GM18517 (cell line): Measurements from ENCODE around the gene BRCA1.
"Not testable (repeated sequence)": the region's sequence is repeated elsewhere in the genome, so short reads cannot be mapped to it uniquely, and the experiment has no call there.

Experiments
- ATAC-seq: cut with Tn5 transposase; IDR thresholded peaks from one replicate; pipeline ENCODE4 v1.9.1; 2021; ENCODE audit warnings: mild to moderate bottlenecking, moderate library complexity; ENCODE audit not compliant: unreplicated experiment

BRCA1 gene

DNA sequence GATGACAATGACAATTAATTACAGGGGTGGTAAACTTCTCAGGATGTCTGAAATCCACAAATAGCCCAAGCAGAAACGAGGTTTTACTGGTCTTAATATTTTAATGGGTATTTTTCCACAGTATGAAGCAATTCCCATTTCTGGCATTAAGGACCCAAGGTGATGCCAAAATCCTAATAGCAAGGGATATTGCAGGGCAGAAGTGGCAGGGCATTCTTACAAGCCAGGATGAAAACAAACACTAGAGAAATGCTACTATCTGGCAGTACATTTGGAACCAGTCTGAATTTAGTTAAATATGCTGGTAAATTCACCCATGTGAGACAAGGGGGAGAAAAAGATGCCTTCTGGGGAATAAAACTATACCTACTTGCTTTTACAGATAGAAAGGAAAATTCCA, 54.9 kb downstream of the BRCA1 start:
- no peak for ATAC-seq

DNA sequence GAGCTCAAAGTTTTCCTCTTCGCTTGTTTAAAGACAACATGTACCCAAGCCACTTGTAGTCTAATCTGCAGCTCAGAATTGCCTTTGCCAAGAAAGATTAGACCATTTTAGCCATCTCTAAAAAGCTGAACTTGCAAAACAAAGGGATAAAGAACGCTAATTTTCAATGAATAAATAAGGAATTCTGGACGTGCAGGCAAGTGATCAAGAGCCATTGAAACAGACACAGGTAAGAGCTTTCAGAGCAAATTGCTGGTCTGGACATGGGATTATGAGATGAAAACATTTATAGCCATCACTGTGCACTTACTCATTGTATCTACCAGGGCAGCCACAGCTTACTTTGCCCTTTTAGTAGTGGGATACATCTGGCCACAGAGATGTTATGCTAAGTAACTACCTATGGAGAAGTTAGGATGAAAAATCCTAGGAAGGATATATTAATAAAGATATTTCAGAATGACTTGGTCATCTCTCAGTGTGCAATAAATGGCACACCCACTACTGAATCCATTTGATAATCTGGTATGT, 55.7 kb downstream of the BRCA1 start:
- no peak for ATAC-seq

GRCh38 chr17:43068570-43069367, 56.4 kb downstream of the BRCA1 start:
- no peak for ATAC-seq

DNA sequence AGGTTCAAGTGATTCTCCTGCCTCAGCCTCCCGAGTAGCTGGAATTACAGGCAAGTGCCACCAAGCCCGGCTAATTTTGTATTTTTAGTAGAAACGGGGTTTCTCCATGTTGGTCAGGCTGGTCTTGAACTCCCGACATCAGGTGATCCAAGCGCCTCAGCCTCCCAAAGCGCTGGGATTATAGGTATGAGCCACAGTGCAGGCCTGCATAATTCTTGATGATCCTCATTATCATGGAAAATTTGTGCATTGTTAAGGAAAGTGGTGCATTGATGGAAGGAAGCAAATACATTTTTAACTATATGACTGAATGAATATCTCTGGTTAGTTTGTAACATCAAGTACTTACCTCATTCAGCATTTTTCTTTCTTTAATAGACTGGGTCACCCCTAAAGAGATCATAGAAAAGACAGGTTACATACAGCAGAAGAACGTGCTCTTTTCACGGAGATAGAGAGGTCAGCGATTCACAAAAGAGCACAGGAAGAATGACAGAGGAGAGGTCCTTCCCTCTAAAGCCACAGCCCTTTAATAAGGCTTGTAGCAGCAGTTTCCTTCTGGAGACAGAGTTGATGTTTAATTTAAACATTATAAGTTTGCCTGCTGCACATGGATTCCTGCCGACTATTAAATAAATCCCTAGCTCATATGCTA, 62.1 kb downstream of the BRCA1 start:
- no peak for ATAC-seq

GRCh38 chr17:43056051-43056450, 69.1 kb downstream of the BRCA1 start:
- ATAC-seq: no peak

DNA sequence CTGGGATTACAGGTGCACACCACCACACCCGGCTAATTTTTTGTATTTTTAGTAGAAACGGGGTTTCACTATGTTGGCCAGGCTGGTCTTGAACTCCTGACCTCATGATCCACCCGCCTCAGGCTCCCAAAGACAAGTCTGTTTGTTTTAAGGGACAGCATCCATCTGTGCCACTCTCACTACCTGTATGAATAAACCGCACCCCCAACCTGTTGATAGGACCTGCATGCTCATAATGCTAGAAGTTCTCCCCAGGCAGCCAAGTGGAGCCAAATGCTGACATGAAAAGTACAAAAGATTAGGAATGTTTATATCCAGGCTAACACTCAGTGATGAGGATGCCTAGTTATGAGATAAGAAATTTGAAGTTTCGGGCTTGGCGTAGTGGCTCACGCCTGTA, 72.2 kb downstream of the BRCA1 start:
- not testable (repeated sequence) for ATAC-seq

- no peak for ATAC-seq
Observed at GRCh38 chr17:43051969-43052368, 73.2 kb downstream of the BRCA1 start.

GRCh38 chr17:43044024-43044423, 81.1 kb downstream of the BRCA1 start:
- ATAC-seq: no peak

DNA sequence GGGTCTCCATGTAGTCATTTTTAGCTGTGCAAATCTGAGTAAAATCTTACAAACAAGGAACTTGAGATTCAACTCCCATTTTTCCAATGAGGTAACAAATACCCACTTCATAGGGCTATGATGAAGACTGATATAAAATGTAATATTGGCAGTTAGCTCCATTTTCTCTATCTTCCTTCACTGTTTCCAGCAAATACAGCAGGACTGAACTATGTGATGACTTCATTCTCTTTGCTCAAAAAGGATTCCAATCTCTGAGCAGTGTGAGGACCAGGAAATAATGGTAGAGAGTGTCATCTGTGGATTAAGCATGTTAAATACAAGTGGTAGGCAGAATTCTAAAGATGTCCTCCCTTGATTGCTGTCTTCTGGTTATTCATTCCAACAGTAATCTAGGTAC, 81.9 kb downstream of the BRCA1 start:
- no peak for ATAC-seq

DNA sequence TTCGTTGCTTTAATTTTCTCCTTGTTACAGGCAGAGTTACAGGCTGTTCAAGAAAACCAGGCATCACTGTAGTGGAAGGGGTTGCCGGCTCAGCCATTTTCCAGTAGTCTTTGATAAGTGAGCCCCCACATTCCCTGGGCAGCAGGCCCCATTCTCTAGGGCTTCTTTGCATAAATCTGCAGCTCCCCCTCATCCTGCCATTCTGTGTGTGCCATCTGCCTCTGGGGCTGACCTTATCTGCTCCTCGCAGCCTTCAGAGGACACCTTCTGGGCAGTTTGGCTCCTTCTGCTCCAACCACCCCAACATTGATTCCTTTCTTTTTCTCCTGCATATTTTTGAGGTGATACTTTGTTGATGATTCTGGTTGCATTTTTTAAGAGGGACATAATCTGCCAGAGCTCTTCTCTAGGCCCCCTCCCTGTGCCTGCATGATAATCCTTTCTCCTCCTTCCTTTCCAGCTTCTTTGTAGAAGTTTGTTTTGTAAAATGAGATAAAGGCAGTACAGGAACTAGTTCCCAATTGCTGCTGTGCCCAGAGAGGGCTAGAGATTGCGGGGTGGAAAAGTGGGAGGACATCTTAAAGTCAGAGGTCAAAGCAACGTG, 83.0 kb downstream of the BRCA1 start:
- no peak for ATAC-seq

GRCh38 chr17:43040655-43041054, 84.5 kb downstream of the BRCA1 start:
- ATAC-seq: no peak

DNA sequence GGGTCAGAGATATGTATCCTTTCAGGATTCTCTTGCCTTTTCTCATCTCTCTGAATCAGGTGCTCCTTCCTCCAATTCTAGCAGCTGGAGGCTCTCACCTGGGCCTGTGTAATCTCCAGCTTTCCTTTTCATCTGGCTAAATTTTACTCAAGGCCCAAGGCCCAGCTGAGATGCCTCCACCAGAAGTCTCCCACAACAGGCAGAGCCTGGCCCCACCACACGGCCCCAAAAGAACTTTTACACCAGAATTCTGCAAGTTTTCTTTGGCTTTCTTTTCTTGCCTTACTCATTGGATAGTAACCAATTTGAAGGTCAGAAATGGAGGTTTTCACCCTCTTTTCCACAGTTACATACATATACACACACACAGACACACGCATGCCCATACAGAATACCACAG, 85.5 kb downstream of the BRCA1 start:
- no peak for ATAC-seq

- ATAC-seq: no peak
Observed at GRCh38 chr17:43034894-43035293, 90.3 kb downstream of the BRCA1 start.

GRCh38 chr17:43033948-43034881, 90.9 kb downstream of the BRCA1 start:
- no peak for ATAC-seq

- ATAC-seq: no peak
Observed at GRCh38 chr17:43031666-43032065, 93.5 kb downstream of the BRCA1 start.

DNA sequence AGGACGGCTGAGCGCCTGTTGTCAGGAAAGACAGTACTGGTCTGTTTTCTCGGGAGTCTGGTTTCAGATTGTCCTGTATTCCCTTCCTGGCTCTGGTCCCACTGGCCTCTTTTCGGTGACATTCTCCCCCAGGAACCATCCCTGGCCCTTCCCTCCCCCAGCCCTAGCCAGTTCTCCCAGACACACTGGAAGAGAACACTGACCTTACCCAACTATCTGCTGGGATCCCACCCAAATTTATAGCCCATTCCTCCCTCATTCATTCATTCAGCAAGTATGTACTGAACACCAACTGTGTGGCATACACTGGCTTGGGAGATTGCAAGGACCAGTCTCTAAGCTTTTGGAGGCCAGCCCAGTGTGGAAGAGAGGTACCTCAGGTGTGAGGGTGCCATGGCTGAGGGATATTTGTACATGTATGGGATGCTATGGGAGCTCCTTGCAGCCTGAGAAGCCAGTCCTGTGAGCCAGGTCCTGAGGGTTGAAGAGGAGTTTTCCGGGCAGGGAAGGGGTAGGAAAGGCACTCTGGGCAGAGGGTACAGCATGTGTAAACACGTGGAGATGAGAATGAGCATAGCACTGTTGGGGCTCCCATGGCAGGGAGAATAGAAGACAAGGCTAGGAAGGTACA, 94.9 kb downstream of the BRCA1 start:
- no peak for ATAC-seq

GRCh38 chr17:43028221-43028861, 96.8 kb downstream of the BRCA1 start:
- ATAC-seq: no peak

GRCh38 chr17:43027091-43028032, 97.8 kb downstream of the BRCA1 start:
- ATAC-seq: no peak

GRCh38 chr17:43026595-43026994, 98.6 kb downstream of the BRCA1 start:
- no peak for ATAC-seq
